K562 (cell line): ENCODE measurements around the gene CDH5. TPM values are rescaled to one million over a fixed set of nuclear protein-coding genes. Genes with fewer than 3 reads are reported as not detected.

ENCODE experiments used
- ATAC-seq: fragments of 200-7000 bp; cut with Tn5 transposase; 3 replicates; pipeline ENCODE4 v1.9.1; 2020; ENCODE audit warnings: moderate library complexity
- BruUV-seq: library from RNA; stranded (reverse); fragments of 400-500 nt; replicated peaks from 2 replicates; lab custom pipeline; 2021; lab: Mats Ljungman, UMichigan
- CTCF ChIA-PET: fragments of 300-600 bp; formaldehyde crosslinking; extraction: SDS; loops from one replicate; lab custom pipeline; 2021; ENCODE audit warnings: low intra/inter-chr PET ratio; lab: Yijun Ruan, JAX
- POLR2A ChIA-PET: fragments of 300-600, 350-650 bp; sonication (Branson Sonifier 250); formaldehyde crosslinking; extraction: SDS; loops from one replicate; lab custom pipeline; 2021; ENCODE audit warnings: antibody characterized with exemption, inconsistent platforms; lab: Yijun Ruan, JAX
- DNase-seq, 4 experiments: peaks; one replicate each; pipeline versions ENCODE4 v3.0.0 to v3.0.0-alpha.2; 2011 to 2018; ENCODE audit warnings: low spot score in 3 of 4, mixed read lengths in 3 of 4; ENCODE audit errors: extremely low read depth in 1 of 4
- FAIRE-seq: peaks from 2 replicates; lab custom pipeline; 2011; peaks lifted over from hg19 to GRCh38; lab: Jason Lieb, UNC
- H2AFZ ChIP-seq: 2 replicates; pipeline ENCODE4 v1.6.0; 2011; ENCODE audit warnings: low read depth, low read length, control low read depth, inconsistent platforms
- H3K27ac ChIP-seq: fragments of 200-600 bp; 3 replicates; pipeline ENCODE4 v1.8.0; 2011; ENCODE audit warnings: low read depth, mild to moderate bottlenecking, control low read depth, inconsistent platforms, low read length, moderate library complexity, mixed read lengths; ENCODE audit errors: extremely low read depth
- H3K27me3 ChIP-seq, 2 experiments: fragments of 300-600 bp in 1 of 2; 2 replicates in 1 of 2; 3 replicates in 1 of 2; pipeline versions ENCODE4 v1.6.0 to v1.8.0; 2011; ENCODE audit warnings: inconsistent platforms in 2 of 2, low read length in 2 of 2, mild to moderate bottlenecking in 1 of 2, mixed read lengths in 1 of 2, moderate library complexity in 1 of 2; ENCODE audit not compliant: control insufficient read depth in 2 of 2, insufficient read depth in 2 of 2
- H3K36me3 ChIP-seq: fragments of 300-600 bp; 3 replicates; pipeline ENCODE4 v1.8.0; 2011; ENCODE audit warnings: mild to moderate bottlenecking, low read length, inconsistent platforms; ENCODE audit not compliant: control insufficient read depth, insufficient read depth
- H3K4me1 ChIP-seq, 2 experiments: fragments of 200-600 bp in 1 of 2; replicated peaks in 1 of 2; 2 replicates in 1 of 2; 3 replicates in 1 of 2; pipeline versions ENCODE4 v1.5.1 to v1.8.0; 2011; ENCODE audit warnings: inconsistent platforms in 2 of 2, low read length in 2 of 2, mild to moderate bottlenecking in 1 of 2, mixed read lengths in 1 of 2, moderate library complexity in 1 of 2; ENCODE audit not compliant: control insufficient read depth in 2 of 2, insufficient read depth in 2 of 2
- H3K4me2 ChIP-seq: 2 replicates; pipeline ENCODE4 v1.6.1; 2011; ENCODE audit warnings: low read length, control low read depth, inconsistent platforms, mixed read lengths; ENCODE audit not compliant: insufficient read depth
- H3K4me3 ChIP-seq: fragments of 200-600 bp; sonication (generic), shearing (Covaris generic); 2 replicates; pipeline ENCODE4 v1.5.1; 2016; ENCODE audit warnings: control low read depth, inconsistent platforms
- H3K79me2 ChIP-seq: fragments of 200-600 bp; 3 replicates; pipeline ENCODE4 v1.8.0; 2011; ENCODE audit warnings: low read length, inconsistent platforms; ENCODE audit not compliant: control insufficient read depth, insufficient read depth
- H3K9ac ChIP-seq, 2 experiments: 2 replicates each; pipeline versions ENCODE4 v1.6.0 to v1.6.1; 2011; ENCODE audit warnings: low read depth in 2 of 2, low read length in 2 of 2, control low read depth in 1 of 2, inconsistent platforms in 1 of 2, mild to moderate bottlenecking in 1 of 2, mixed read lengths in 1 of 2; ENCODE audit not compliant: insufficient read depth in 1 of 2
- H3K9me1 ChIP-seq: one replicate; pipeline ENCODE4 v1.6.0; 2011; ENCODE audit warnings: inconsistent platforms, mild to moderate bottlenecking, low read length, moderate library complexity; ENCODE audit not compliant: control insufficient read depth, insufficient read depth
- H3K9me3 ChIP-seq: replicated peaks from 2 replicates; pipeline ENCODE4 v1.5.1; 2011; ENCODE audit warnings: low read depth, low read length, inconsistent platforms; ENCODE audit not compliant: control insufficient read depth, insufficient read depth
- H4K20me1 ChIP-seq: replicated peaks from 2 replicates; pipeline ENCODE4 v1.6.1; 2011; ENCODE audit warnings: low read length, inconsistent platforms, mixed read lengths; ENCODE audit not compliant: control insufficient read depth, insufficient read depth
- CC2D1A ChIP-seq: fragments of 450-650 bp; IDR thresholded peaks from 2 replicates; pipeline ENCODE4 v1.6.1; 2017; ENCODE audit warnings: mild to moderate bottlenecking
- MCM5 ChIP-seq: fragments of 450-650 bp; IDR thresholded peaks from 2 replicates; pipeline ENCODE4 v1.6.1; 2016; ENCODE audit warnings: low read depth
- NR2C2 ChIP-seq, 2 experiments: fragments of 200-800 bp in 1 of 2; sonication (Bioruptor generic) in 1 of 2; sonication (generic) in 1 of 2; formaldehyde crosslinking in 1 of 2; IDR thresholded peaks; 2 replicates each; pipeline versions ENCODE4 v1.6.1 to v1.8.0; 2016 to 2022; ENCODE audit warnings: mild to moderate bottlenecking in 1 of 2, missing compliant biosample characterization in 1 of 2, missing genetic modification characterization in 1 of 2, missing genetic modification reagents in 1 of 2
- ZNF140 ChIP-seq: fragments of 250-450 bp; sonication (Bioruptor Pico); IDR thresholded peaks from 2 replicates; pipeline ENCODE4 v1.8.0; 2021; ENCODE audit warnings: moderate library complexity, mild to moderate bottlenecking, inconsistent platforms
- ZNF717 ChIP-seq: fragments of 250-450 bp; sonication (Bioruptor Pico); IDR thresholded peaks from 2 replicates; pipeline ENCODE4 v1.5.0; 2021
- WGBS: fragments of 100-300 bp; shearing (Covaris generic); methylation state at CpG from one replicate; pipeline ENCODE4 v1.1.6; 2016; ENCODE audit warnings: low coverage, mixed read lengths; ENCODE audit not compliant: insufficient coverage; ENCODE audit errors: missing lambda C conversion rate; 5-methylcytosine and 5-hydroxymethylcytosine counted together
- in situ Hi-C: fragments of 300-500 bp; cut with MboI; formaldehyde crosslinking; loops from 4 replicates; pipeline ENCODE4 v1.15.0; 2018; ENCODE audit warnings: inconsistent platforms, mixed read lengths
- intact Hi-C: fragments of 100-400 bp; cut with micrococcal nuclease; formaldehyde crosslinking; loops from 2 replicates; pipeline ENCODE4 v1.14.2; 2022
- polyA plus RNA-seq, 8 experiments: library from polyadenylated mRNA; depleted of rRNA in 4 of 8; stranded (reverse) in 5 of 8; unstranded in 3 of 8; fragments of >200 nt; fragmentation: Nextera tagmentation in 2 of 8; fragmentation: Illumina TruSeq in 1 of 8; extraction: Ambion mirVana in 2 of 8; extraction: Trizol in 1 of 8; gene quantifications; 2 replicates each; pipeline versions ENCODE4 v1.2.1 to v1.2.3, GENCODE V29; 2011 to 2014; ENCODE audit warnings: inconsistent platforms in 1 of 8, missing spikeins in 1 of 8
- total RNA-seq, 7 experiments: library from RNA; depleted of rRNA in 6 of 7; stranded (reverse); fragments of >200 nt in 6 of 7; fragmentation: Illumina TruSeq in 2 of 7; extraction: Trizol in 2 of 7; gene quantifications; 2 replicates each; pipeline versions ENCODE4 v1.2.1 to v1.2.3, GENCODE V29; 2011 to 2021; ENCODE audit warnings: low replicate concordance in 1 of 7
- TF ChIP-seq, protein P1 (sequence below): sonication (generic); formaldehyde crosslinking; IDR thresholded peaks from 2 replicates; pipeline ENCODE4 v1.8.1; 2023; ENCODE audit warnings: mild to moderate bottlenecking, missing genetic modification reagents, moderate library complexity
- TF ChIP-seq, protein P2 (sequence below): fragments of 250-450 bp; sonication (Bioruptor Pico); IDR thresholded peaks from 2 replicates; pipeline ENCODE4 v1.5.0; 2021; ENCODE audit warnings: mild to moderate bottlenecking, moderate library complexity
- TF ChIP-seq, protein P3 (sequence below), 2 experiments: fragments of 450-650 bp in 1 of 2; sonication (generic) in 1 of 2; formaldehyde crosslinking in 1 of 2; IDR thresholded peaks; 2 replicates each; pipeline versions ENCODE4 v1.7.1 to v1.9.0; 2016 to 2022; ENCODE audit warnings: inconsistent platforms in 1 of 2, mild to moderate bottlenecking in 1 of 2, missing genetic modification reagents in 1 of 2

The CDH5 gene
- total and polyA plus RNA-seq, 9 of the 15 experiments (the other 6 are each of a cell fraction or from before 2014, with no cell fraction given) = not detected

DNA sequence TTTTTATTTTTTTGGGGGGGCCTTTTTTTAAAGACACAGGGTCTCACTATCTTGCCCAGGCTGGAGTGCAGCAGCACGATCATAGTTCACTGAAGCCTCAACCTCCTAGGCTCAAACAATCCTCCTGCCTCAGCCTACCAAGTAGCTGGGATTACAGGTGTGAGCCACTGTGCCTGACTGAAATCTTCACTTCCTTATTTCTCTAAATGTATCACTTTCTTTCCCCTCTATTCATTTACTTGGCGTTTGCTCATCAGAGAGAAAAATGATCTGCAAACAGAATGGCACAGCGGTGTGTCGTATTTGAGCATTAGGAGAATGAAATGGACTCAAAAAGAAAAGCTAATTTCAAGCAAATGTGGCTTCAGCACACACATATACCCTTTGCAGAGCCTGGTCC lies 44.3 kb upstream of the CDH5 start:
- ChIA-PET CTCF (no interaction called here), POLR2A (no interaction called here)
- no peak overlapping the region for H3K9ac ChIP-seq
- WGBS = 0% methylated on average over 3 of the region's 4 CpGs
- no peaks in the 10 kb centered on the region for H3K36me3 ChIP-seq
- no TSS peak for BruUV-seq
- no peak for FAIRE-seq
- H2AFZ ChIP-seq = no peak overlapping the region
- no peak for DNase-seq
- in situ Hi-C loops = no loop called here
- no peak overlapping the region for H3K27ac ChIP-seq
- no peaks in the 10 kb centered on the region for H3K9me1 ChIP-seq
- no peak overlapping the region for H3K4me3 ChIP-seq
- H3K4me2 ChIP-seq = no peak overlapping the region
- no peaks in the 10 kb centered on the region for H3K9me3 ChIP-seq
- no peaks in the 10 kb centered on the region for H4K20me1 ChIP-seq
- intact Hi-C loops = no loop called here
- peaks cover 0 to 12% of the 10 kb centered on the region in 2 experiments; a peak in 2 of 5 replicates for H3K4me1 ChIP-seq
- no peak for ATAC-seq
- H3K79me2 ChIP-seq = no peaks in the 10 kb centered on the region
- H3K27me3 ChIP-seq = peaks cover 4 to 26% of the 10 kb centered on the region in 2 experiments; a peak in 3 of 5 replicates
- TF ChIP-seq, protein P1, sequence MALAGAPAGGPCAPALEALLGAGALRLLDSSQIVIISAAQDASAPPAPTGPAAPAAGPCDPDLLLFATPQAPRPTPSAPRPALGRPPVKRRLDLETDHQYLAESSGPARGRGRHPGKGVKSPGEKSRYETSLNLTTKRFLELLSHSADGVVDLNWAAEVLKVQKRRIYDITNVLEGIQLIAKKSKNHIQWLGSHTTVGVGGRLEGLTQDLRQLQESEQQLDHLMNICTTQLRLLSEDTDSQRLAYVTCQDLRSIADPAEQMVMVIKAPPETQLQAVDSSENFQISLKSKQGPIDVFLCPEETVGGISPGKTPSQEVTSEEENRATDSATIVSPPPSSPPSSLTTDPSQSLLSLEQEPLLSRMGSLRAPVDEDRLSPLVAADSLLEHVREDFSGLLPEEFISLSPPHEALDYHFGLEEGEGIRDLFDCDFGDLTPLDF (CRISPR knock-in tag) = no peak
- TF ChIP-seq, protein P2, sequence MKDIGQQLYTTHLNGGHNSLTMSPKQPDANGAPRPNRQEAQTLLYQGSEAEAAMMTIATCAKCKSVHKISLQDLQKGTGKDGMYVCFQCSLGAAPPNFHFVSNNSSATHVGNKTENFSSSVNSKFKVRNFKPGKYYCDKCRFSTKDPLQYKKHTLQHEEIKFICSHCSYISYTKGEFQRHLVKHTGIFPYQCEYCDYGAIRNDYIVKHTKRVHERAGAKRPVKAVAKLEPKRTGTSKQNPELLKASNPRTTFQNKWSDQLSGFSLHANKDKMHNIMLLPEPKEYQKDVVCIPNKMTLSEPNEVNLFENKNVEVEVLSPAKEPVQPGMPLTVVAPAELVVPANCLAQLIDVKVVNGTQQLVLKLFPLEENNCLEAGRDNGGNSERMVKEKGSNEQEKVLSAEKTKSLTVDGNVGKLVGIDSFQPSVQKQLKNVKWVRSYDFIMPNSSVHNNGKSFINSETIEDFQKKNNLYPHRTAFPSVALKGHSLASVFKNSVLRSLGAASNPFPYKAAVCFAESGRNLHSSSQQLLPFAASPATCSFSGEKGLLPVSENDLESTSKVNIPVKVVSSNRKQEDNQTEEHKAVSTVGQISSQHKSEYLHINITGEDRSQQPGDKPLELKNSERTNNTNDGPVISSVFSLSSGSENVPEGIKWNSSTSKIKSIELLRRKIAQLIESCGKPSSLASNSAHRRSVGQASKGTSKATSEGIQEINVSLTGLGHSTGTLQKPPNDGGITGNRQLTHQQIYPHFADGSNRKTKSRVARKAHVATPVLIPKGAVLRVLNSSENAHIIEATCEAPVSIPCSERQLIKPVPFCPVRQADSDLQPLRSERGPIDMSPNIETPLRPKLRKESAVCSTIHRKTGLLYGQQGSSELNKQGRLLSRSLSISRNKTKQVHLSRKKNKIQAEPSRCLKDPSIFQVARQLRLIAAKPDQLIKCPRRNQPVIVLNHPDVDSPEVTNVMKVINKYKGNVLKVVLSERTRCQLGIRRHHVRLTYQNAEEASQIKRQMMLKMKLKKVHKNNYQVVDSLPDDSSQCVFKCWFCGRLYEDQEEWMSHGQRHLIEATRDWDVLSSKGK (CRISPR knock-in tag) = no peak
- no peak for TF ChIP-seq MCM5
- TF ChIP-seq ZNF140 (CRISPR knock-in tag) = no peak
- TF ChIP-seq CC2D1A = no peak
- TF ChIP-seq, protein P3, sequence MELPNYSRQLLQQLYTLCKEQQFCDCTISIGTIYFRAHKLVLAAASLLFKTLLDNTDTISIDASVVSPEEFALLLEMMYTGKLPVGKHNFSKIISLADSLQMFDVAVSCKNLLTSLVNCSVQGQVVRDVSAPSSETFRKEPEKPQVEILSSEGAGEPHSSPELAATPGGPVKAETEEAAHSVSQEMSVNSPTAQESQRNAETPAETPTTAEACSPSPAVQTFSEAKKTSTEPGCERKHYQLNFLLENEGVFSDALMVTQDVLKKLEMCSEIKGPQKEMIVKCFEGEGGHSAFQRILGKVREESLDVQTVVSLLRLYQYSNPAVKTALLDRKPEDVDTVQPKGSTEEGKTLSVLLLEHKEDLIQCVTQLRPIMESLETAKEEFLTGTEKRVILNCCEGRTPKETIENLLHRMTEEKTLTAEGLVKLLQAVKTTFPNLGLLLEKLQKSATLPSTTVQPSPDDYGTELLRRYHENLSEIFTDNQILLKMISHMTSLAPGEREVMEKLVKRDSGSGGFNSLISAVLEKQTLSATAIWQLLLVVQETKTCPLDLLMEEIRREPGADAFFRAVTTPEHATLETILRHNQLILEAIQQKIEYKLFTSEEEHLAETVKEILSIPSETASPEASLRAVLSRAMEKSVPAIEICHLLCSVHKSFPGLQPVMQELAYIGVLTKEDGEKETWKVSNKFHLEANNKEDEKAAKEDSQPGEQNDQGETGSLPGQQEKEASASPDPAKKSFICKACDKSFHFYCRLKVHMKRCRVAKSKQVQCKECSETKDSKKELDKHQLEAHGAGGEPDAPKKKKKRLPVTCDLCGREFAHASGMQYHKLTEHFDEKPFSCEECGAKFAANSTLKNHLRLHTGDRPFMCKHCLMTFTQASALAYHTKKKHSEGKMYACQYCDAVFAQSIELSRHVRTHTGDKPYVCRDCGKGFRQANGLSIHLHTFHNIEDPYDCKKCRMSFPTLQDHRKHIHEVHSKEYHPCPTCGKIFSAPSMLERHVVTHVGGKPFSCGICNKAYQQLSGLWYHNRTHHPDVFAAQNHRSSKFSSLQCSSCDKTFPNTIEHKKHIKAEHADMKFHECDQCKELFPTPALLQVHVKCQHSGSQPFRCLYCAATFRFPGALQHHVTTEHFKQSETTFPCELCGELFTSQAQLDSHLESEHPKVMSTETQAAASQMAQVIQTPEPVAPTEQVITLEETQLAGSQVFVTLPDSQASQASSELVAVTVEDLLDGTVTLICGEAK (IDR thresholded peaks at IDR 0.05) = no peak
- TF ChIP-seq, protein P3 (CRISPR knock-in tag; IDR thresholded peaks at IDR 0.05) = no peak
- no peak for TF ChIP-seq NR2C2 (CRISPR knock-in tag; IDR thresholded peaks at IDR 0.05)
- no peak for TF ChIP-seq NR2C2 (tag; IDR thresholded peaks at IDR 0.05)
- no peak for TF ChIP-seq ZNF717
